Hematopoietic multipotent progenitor cell treated with erythropoietin and hydrocortisone succinate and interleukin-3 and kit ligand, for 15 days (in vitro differentiated cells): ENCODE measurements around the gene SNX33.
A peak's percentile ranks its signal among the peaks of the same experiment; 100 is the strongest.
"Not testable (repeated sequence)": the region's sequence is repeated elsewhere in the genome, so short reads cannot be mapped to it uniquely, and the experiment has no call there.

ENCODE experiments used
- DNase-seq: peaks from one replicate; pipeline ENCODE4 v3.0.0-alpha.2; 2015; ENCODE audit warnings: low spot score

The SNX33 gene

GRCh38 chr15:75647370-75648155 is at the start of gene SNX33:
Gene SNX33 (plus strand): TSS chr15:75647912. CDS start chr15:75649103, 1,191 bp downstream.
- no peak for DNase-seq

GRCh38 chr15:75598361-75598760 is 49.4 kb upstream of the SNX33 start:
- DNase-seq, result no peak

- no peak for DNase-seq
These were observed 48.3 kb upstream of the SNX33 start for GRCh38 chr15:75599401-75599800.

- no peak for DNase-seq
These were observed 41.7 kb upstream of the SNX33 start for GRCh38 chr15:75606026-75606425.

- peak; percentile 84 for DNase-seq
These were observed 40.7 kb upstream of the SNX33 start for GRCh38 chr15:75606711-75607699.

- DNase-seq, result no peak
These were observed 30.9 kb upstream of the SNX33 start for GRCh38 chr15:75616766-75617165.

- no peak for DNase-seq
These were observed 27.5 kb upstream of the SNX33 start for GRCh38 chr15:75620058-75620820.

- DNase-seq, result no peak
These were observed 26.8 kb upstream of the SNX33 start for GRCh38 chr15:75620841-75621391.

GRCh38 chr15:75622505-75622904 is 25.2 kb upstream of the SNX33 start:
- no peak for DNase-seq

- DNase-seq, result peak; percentile 86
These were observed 22.0 kb upstream of the SNX33 start, which contains the start of gene SNUPN for GRCh38 chr15:75625542-75626347. Gene SNUPN (minus strand): TSS chr15:75625725. CDS start chr15:75621051, 4,674 bp downstream.

- DNase-seq, result no peak
These were observed 15.8 kb upstream of the SNX33 start for GRCh38 chr15:75631935-75632334.

GRCh38 chr15:75633922-75634321 is 13.8 kb upstream of the SNX33 start:
- DNase-seq, result not testable (repeated sequence)

- no peak for DNase-seq
These were observed 11.7 kb upstream of the SNX33 start for GRCh38 chr15:75636026-75636425.

GRCh38 chr15:75637245-75638009 is 10.3 kb upstream of the SNX33 start:
- DNase-seq, result no peak

GRCh38 chr15:75639191-75639708 is 8.5 kb upstream of the SNX33 start:
- DNase-seq, result peak; percentile 12

- peak; percentile 95 for DNase-seq
These were observed 7.8 kb upstream of the SNX33 start, which contains the start of gene IMP3 for GRCh38 chr15:75639709-75640482. Gene IMP3 (minus strand): TSS chr15:75640224. CDS start chr15:75640168, 56 bp downstream.

- DNase-seq, result peak; percentile 48
These were observed 7.1 kb upstream of the SNX33 start for GRCh38 chr15:75640483-75641178.

GRCh38 chr15:75641179-75641503 is 6.6 kb upstream of the SNX33 start:
- no peak for DNase-seq
